Subcutaneous adipose tissue (tissue), 4 donors: Measurements from ENCODE around the gene RANBP3. TPM values are rescaled to one million over a fixed set of nuclear protein-coding genes. Genes with fewer than 3 reads are reported as not detected.

Experiments
- CTCF ChIP-seq: fragments of 450-650 bp; IDR thresholded peaks from one replicate; pipeline ENCODE4 v1.5.1; 2016; ENCODE audit warnings: low read depth, mild to moderate bottlenecking, control low read depth, antibody characterized with exemption, moderate library complexity
- total RNA-seq, 4 donors: library from RNA; depleted of rRNA; stranded (reverse); fragments of >200 nt; gene quantifications; one replicate each; pipeline ENCODE4 v1.1.0, GENCODE V29; 2016

RANBP3 gene
- total RNA-seq, 4 donors from 2014 or later = 28.8 to 84.2 (median 57.7) TPM

- no peak for TF ChIP-seq CTCF
Observed at GRCh38 chr19:5931251-5931650, 46.7 kb downstream of the RANBP3 start.

- TF ChIP-seq CTCF = no peak
Observed at GRCh38 chr19:5929625-5930024, 48.3 kb downstream of the RANBP3 start.

- no peak for TF ChIP-seq CTCF
Observed at GRCh38 chr19:5929179-5929578, 48.8 kb downstream of the RANBP3 start.

- no peak for TF ChIP-seq CTCF
Observed at GRCh38 chr19:5927441-5927821, 50.5 kb downstream of the RANBP3 start.

- TF ChIP-seq CTCF = no peak
Observed at GRCh38 chr19:5926641-5927440, 51.1 kb downstream of the RANBP3 start.

GRCh38 chr19:5925830-5926427, 52.0 kb downstream of the RANBP3 start:
- no peak for TF ChIP-seq CTCF

GRCh38 chr19:5923356-5923755, 54.6 kb downstream of the RANBP3 start:
- no peak for TF ChIP-seq CTCF
